HG02798 (cell line): ENCODE data around the gene GOSR1.
"Not testable (repeated sequence)": the region's sequence is repeated elsewhere in the genome, so short reads cannot be mapped to it uniquely, and the experiment has no call there.

Experiments
- ATAC-seq: cut with Tn5 transposase; IDR thresholded peaks from one replicate; pipeline ENCODE4 v1.9.1; 2021; ENCODE audit warnings: mild to moderate bottlenecking; ENCODE audit not compliant: unreplicated experiment, poor library complexity

The GOSR1 gene

DNA sequence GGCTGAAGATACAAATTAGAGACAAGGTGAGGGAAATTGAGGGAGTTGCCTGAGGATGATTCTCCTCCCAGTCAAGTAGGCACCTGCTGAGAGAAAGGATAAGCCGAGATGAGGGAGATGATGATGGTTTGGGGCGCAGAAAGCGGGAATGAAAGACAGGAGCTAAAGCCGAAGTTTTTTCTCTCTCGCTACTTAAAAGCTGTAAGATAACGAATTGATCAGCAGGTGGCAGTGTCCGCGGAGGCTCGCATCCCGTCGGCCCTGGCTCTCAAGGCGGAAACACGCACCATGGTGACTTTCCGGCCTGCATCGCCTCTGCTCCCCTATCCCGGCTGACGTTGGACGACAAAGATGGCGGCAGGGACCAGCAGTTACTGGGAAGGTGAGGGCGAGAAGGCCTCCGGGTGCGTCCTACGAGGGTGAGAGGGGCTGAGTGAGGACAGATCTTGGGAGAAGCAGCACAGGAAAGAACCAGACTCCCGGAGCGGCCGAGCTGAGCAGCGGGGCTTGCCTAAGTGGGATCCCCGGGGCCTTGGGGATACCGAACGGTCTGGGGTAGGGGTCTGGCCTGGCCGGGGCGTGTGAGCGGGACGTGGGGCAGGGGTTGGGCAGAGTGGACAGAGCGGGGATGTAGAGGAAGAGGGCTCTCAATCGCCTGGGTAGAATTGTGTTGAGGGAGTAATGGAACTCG, at the start of gene GOSR1:
Gene GOSR1, plus strand, starts transcription at position 326 of the 691 bp plus-strand sequence. Its CDS starts 26 bp downstream, at position 352.
- peak; percentile 99 for ATAC-seq

DNA sequence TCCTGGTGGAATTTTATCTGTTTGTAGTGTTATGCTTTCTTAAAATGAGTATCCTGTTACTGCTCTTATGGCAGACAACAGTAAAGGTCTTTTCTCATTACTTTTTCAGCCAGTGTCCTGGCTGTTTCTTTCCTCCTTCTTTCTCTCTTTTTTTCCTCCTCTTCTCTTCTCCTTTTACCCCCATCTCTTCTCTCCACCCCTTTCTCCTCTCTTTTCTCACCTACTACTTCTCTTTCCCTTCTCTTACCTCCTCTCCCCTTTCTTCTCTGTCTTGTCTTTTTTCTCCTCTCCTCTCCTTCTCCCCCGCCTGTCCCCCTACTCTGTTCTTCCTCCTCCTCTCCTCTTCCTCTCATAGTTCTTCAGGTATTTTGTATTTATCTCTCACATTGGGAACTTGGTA, 49.6 kb upstream of the GOSR1 start:
- no peak for ATAC-seq

DNA sequence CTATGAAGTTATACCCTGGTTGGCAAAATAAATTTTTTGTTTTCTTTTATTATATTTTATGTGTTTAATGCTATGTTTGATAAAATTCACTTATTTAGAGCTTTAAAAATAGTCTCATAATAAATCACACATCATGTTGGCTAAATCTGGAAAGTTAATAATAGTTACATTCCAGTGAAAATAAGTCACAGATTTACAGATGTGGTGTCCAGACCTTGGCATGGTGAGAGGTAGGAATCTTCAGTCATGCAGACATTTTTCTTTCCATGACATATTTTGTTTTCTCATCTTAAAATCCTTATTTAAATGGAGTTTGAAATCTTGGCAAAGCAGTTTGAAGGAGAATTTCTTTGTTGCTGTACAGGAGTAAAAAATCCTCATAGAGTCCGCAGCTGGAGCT, 48.1 kb upstream of the GOSR1 start:
- ATAC-seq = no peak

DNA sequence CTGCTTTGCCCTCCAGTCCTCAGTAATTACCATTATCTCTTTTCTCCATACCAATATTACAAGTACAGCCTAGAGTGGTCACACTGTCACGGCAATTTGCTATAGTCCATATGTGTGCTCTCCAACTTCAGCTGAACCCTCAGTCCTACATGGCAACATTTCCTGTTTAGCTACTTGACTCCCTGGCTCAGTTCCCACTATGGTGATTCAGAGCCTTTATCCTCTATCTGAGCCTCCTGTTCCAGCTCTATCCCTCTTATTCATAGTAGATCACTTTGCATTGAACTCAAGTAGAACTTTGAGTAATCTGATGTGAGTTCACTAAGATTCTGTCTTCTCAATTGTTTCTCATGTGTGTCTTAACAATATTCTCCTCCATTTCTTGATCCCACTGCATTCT, 43.7 kb upstream of the GOSR1 start:
- ATAC-seq = no peak

DNA sequence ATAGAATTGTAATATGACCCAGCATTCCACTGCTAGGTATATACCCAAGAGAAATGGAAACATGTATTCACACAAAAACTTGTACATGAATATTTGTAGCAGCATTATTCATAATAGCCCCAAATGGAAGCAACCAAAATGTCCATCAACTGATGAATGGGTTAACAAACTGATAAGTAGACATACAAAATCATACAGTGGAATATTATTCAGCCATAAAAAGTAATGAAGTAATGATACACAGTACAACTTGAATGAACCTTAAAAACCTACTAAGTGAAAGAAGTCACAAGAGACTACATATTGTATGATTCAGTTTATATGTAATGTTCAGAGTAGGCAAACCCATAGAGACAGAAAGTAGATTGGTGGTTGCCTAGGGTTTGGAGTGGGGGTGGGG, 40.5 kb upstream of the GOSR1 start:
- no peak for ATAC-seq

DNA sequence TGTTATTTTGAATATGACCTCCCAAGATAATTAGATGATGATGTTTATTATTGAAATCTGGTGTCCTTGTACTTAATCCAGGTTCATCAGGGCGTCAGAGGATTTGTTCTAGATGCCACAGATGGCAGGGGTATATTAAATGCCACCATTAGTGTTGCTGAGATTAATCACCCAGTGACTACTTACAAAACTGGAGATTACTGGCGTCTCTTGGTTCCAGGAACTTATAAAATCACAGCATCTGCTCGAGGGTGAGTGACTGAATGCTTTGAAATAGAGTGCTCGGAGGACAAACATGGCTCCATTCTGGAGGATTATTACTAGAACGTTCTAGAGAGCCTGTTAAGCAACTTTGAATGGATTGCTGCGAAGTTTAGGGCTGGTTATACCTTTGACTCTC, 33.5 kb upstream of the GOSR1 start:
- ATAC-seq = no peak

DNA sequence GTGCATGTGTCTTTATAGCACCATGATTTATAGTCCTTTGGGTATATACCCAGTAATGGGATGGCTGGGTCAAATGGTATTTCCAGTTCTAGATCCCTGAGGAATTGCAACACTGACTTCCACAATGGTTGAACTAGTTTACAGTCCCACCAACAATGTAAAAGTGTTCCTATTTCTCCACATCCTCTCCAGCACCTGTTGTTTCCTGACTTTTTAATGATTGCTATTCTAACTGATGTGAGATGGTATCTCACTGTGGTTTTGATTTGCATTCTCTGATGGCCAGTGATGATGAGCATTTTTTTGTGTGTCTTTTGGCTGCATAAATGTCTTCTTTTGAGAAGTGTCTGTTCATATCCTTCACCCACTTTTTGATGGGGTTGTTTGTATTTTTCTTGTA, 30.6 kb upstream of the GOSR1 start:
- not testable (repeated sequence) for ATAC-seq

DNA sequence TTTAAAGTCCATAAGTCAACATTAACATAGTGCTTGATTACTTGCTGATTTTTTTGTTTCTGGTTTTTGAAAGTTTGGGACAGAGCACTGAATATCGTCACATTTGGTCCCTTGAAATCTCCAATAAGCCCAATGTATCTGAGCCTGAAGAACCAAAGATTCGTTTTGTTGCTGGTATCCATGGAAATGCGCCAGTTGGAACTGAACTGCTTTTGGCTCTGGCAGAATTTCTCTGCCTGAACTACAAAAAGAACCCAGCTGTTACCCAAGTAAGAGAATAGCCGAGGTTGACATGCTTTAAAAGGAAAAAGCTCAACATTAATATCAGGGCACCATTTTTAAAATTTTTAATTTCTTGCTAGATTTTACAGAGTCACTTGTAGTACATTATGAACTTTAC, 27.7 kb upstream of the GOSR1 start:
- ATAC-seq = no peak

DNA sequence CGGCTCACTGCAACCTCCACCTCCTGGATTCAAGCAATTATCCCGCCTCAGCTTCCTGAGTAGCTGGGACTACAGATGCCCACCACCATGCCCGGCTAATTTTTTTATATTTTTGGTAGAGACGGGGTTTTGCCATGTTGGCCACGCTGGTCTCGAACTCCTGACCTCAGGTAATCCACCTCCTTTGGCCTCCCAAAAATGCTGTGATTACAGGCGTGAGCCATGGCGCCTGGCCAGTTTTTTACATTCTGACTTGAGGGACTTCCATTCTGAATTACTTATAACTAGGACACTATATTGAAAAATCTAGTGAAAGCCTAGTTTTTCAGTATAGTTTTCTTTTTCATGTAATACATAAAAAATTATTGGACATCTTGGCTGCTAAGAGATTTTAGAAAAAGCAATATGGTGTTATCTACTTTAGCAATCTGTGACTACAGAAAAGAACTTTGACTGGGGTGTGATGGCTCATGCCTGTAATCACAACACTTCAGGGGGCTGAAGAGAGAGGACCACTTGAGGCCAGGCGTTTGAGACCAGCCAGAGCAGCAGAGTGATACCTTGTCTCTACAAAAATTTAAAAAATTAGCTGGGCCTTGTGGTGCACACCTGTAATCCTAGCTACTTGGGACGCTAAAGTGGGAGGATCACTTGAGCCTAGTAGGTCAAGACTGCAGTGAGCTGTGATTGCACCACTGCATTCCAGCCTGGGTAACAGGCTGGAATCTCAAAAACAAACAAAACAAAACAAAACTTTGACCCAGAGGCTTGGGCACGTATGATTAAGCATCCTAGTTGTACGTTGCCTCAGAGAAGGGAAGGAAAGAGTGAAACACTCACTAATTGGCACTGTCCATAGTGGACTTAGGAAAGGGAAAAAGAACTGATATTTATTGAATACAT, 26.8 kb upstream of the GOSR1 start:
- no peak for ATAC-seq

DNA sequence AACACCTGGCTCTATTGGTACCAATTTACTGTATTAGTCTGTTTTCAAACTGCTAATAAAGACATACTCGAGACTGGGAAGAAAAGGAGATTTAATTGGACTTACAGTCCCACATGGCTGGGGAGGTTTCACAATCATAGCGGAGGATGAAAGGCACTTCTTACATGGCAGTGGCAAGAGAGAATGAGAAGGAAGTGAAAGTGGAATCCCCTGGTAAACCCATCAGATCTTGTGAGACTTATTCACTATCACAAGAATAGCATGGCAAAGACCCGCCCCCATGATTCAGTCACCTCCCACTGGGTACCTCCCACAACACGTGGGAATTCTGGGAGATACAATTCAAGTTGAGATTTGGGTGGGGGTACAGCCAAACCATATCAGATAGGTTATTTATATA, 22.6 kb upstream of the GOSR1 start:
- ATAC-seq = no peak

DNA sequence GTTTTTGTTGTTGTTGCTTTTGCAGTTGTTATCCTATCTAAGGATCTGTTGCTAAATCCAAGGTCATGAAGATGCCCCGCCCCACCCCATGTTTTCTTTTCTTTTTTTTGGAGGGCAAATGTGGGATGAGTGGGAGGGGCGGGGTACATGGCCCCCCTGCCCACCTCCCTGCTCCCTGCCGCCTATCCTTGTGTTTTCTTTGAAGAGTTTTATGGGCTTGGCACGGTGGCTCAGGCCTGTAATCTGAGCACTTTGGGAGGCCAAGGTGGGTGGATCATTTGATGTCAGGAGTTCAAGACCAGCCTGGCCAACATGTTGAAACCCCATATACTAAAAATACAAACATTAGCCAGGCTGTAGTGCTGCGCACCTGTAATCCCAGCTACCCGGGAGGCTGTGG, 18.8 kb upstream of the GOSR1 start:
- no peak for ATAC-seq

DNA sequence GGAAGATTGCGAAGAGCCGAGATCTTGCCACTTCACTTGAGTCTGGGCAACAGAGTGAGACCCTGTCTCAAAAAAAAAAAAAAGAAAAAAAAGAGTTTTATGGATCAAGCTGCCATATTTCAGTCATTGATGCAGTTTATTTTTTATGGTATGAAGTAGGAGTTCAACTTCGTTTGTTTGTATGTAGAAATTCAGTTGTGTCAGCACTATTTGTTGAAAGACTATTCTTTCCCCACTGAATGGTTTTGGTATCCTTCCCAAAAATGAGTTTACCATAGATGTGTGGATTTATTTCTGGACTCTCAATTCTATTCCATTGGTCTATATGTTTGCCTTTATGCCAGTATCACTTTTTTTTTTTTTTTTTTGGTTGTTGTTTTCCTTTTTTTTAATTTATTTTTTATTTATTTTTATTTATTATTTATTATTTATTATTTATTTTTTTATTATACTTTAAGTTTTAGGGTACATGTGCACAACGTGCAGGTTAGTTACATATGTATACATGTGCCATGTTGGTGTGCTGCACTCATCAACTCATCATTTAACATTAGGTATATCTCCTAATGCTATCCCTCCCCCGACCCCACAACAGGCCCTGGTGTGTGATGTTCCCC, 18.3 kb upstream of the GOSR1 start:
- ATAC-seq = not testable (repeated sequence)

DNA sequence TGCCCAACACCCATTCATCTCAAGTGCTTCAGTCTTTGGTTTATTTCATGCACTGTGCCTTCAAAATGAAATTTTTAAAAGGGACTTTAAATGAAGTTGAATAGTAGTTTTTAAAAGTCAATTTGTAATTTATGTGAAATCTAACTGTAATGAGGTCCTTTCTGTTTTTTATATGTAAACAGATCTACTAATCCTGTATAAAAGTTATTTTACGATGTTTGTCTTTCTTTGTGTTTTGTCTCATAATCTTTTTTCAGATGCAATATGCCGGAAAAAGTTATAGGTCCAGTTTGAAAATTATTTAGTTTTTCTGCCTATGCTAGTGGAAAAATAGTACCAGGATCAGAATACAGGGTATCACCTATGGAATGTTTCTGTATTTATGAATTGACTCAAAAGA, 8.7 kb upstream of the GOSR1 start:
- no peak for ATAC-seq

DNA sequence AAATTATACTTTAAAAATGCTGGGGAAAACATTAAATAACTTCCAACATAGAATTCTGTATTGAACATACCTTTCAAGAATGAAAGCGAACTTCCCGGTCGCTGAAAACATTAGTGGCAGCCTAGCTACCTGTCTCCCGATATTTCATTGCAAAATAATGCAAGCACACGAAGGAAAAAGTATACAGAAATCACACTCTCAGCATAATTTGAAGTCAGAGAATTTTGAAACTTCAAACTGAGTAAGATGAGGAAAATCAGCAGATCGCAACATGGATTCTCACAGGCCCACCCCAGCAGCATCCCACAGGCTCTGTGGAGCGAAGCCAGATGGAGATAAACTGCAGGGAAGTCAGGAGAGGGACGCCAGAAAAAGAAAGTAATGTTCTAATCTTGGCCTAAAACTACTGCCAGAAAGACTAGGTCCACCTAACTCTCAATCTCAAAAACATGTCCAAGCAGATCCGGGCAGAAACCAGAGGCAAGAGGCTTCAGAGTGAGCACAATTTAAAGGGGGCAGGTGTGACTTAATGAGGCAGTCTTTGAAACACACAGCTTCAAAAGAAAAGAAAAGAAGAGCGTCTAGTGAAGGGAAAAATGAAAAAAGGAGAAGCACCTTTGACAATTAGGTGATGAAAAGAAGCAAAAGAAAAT, 4.8 kb upstream of the GOSR1 start:
- no peak for ATAC-seq

DNA sequence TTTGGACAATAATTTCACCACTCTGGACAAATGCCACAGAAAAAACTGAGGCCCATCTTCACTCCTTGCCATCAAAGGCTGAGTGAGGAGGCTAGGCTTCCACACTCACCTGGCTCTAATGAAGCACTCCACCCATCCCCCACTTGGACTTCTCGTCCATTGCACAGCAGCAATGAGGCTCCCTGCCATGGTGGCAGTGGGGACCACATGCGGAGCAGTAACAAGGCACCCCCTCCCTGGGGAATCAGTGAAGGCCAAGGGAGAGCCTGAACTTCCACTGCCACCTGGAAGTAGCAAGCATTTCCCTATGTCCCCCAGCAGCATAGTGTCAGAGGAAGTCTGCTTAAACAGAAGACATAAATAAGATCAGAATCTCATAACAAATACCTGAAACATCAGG, 2.0 kb upstream of the GOSR1 start:
- ATAC-seq = no peak

DNA sequence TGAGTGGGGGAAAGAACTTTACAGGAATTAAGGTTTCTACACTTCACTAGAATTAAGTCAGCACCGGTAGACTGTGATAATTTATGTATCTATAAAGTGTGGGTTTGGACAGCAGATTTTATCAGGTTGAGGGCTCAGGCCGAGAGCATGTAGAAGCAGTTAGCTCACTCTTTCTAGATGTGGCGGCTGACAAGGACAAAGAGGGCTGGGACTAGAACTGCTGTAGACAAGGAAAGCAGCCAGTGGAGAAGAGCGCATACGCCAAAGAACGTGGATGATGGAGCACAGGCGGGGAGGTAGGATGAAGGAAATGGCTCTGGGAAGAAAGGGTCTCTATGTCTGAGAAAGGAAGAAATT, 504 bp upstream of the GOSR1 start:
- ATAC-seq = peak; percentile 13

DNA sequence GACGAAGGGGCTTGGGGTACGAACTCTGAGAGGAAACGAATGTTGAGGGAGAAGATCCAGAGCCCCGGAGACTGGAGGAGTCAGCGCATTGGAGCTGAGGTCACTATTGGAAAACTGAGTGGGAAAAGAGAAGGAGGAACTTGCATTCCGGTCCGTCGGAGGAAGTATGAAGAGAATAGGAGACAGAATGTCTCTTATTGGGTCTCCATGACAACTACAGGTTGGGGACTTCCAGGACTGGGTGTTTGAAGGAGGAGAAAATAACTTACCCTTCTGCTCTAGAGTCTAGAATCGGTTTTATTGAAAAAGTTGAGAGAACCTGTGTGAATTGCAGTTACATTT, 537 bp downstream of the GOSR1 start:
- ATAC-seq = no peak

DNA sequence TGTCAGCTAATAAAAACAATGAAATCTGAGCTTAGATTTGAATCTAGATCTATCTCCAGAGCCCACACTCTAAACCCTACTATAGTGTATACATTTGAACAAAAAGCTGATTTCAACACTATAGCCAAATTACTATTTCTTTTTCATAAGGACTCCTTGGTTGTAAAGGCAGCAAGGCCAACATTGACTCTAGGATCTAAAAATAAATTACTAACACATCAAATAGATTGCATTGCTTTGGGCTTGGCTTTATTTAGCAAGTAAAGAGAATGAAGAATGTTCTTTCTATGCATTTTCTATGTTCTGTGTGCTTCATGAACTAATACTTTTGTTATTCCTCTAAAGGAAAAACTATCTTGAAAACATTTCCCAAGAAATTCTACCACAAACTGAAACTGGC, 5.3 kb downstream of the GOSR1 start:
- ATAC-seq = no peak

DNA sequence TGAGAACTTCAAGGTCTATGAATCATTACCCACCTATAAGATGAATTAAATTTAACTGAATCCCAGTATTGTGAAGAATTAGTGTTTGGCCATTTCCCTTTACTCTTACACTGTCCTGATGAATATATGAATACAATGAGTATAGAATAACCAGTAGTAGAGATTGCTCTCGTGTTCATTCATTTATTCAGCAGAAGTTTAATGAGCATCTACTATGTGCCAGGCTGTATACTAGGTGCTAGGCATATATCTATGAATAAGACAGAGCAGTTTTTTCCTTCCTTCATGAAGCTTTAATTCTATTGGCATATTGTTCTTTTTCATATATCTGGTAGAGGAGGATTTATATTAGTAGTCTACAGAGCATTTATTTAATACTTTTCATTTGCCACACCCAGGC, 6.0 kb downstream of the GOSR1 start:
- ATAC-seq = no peak

DNA sequence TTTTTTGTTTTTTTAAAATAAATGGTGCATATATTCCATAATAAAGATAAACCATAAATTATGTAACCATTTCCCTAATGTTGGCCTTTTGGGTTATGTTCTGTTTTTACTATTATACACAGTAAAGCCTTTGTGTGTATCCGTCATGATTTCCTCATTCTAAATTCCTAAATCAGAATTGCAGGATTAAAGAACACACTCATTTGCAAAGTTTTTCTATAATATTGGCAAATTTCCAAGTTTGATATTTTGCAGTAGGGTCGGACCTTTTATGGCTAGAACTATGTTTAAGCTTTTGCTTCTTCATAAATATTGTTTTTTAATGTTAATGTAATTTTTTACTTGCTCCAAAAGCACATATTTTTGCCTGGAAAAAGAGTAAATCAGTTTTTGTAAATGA, 16.6 kb downstream of the GOSR1 start:
- ATAC-seq = no peak

DNA sequence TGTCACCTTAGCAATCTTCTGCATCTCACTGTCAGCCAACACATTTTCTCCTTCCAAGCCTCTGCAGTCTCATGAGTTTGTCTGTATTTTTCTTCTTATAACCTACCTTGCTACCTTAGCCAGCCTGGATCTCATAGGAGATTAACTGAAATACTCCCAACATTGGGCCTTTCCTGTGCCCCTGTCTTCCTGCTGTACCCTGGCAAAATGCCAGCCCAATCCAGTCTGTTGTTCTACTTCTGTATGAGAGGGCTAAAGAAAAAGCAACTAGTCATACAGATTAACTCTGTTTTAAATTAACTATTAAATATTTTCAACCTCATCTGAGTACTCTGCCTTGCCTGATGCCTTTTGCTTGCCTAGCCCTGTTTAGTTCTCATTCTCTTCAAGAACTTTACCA, 18.4 kb downstream of the GOSR1 start:
- no peak for ATAC-seq
